Measurements from ENCODE around the gene REPIN1.

REPIN1 gene

GRCh38 chr7:150368096-150368883 is at the start of gene REPIN1:
Gene REPIN1, plus strand, starts transcription at chr7:150368822. Its CDS starts 890 bp downstream, at chr7:150369712.
- H3K36me3 ChIP-seq (ENCODE audit: control insufficient read depth in 1 of 2, insufficient read depth in 2 of 2, low read length in 2 of 2), result peaks cover 12 to 27% of the 10 kb centered on the region in 2 donors
- H3K27me3 ChIP-seq (ENCODE audit: low read depth, low read length), result no peaks in the 10 kb centered on the region
- H3K4me3 ChIP-seq (ENCODE audit: low read depth in 1 of 2, low read length in 2 of 2), result peak within 1 kb of the TSS; percentile 88 to 94
- H3K4me1 ChIP-seq (ENCODE audit: control insufficient read depth in 1 of 2, insufficient read depth in 2 of 2, low read length in 2 of 2), result peaks cover 12 to 40% of the 10 kb centered on the region in 2 donors
- H3K27ac ChIP-seq (ENCODE audit: low read length), result peak within 1 kb of the TSS; percentile 94
- no peaks in the 10 kb centered on the region for H3K9me3 ChIP-seq (ENCODE audit: control insufficient read depth in 1 of 2, low read length in 2 of 2)

- H3K9me3 ChIP-seq (ENCODE audit: control insufficient read depth in 1 of 2, low read length in 2 of 2), result no peaks in the 10 kb centered on the region
- H3K27me3 ChIP-seq (ENCODE audit: low read depth, low read length), result no peaks in the 10 kb centered on the region
- H3K36me3 ChIP-seq (ENCODE audit: control insufficient read depth in 1 of 2, insufficient read depth in 2 of 2, low read length in 2 of 2), result peaks cover 0 to 6% of the 10 kb centered on the region in 2 donors
- H3K4me3 ChIP-seq (ENCODE audit: low read depth in 1 of 2, low read length in 2 of 2), result no peak overlapping the region
- H3K27ac ChIP-seq (ENCODE audit: low read length), result no peak overlapping the region
- peaks cover 0 to 11% of the 10 kb centered on the region in 2 donors for H3K4me1 ChIP-seq (ENCODE audit: control insufficient read depth in 1 of 2, insufficient read depth in 2 of 2, low read length in 2 of 2)
Measured at GRCh38 chr7:150321788-150322113, 46.9 kb upstream of the REPIN1 start.

- Histone ChIP-seq H3K9me3 (ENCODE audit: control insufficient read depth in 1 of 2, low read length in 2 of 2) (no peaks in the 10 kb centered on the region), H3K27me3 (ENCODE audit: low read depth, low read length) (no peaks in the 10 kb centered on the region), H3K4me1 (ENCODE audit: control insufficient read depth in 1 of 2, insufficient read depth in 2 of 2, low read length in 2 of 2) (peaks cover 0 to 11% of the 10 kb centered on the region in 2 donors), H3K4me3 (ENCODE audit: low read depth in 1 of 2, low read length in 2 of 2) (peak overlapping the region; percentile 76 to 79), H3K36me3 (ENCODE audit: control insufficient read depth in 1 of 2, insufficient read depth in 2 of 2, low read length in 2 of 2) (peaks cover 0 to 6% of the 10 kb centered on the region in 2 donors), H3K27ac (ENCODE audit: low read length) (peak overlapping the region; percentile 35)
Measured at GRCh38 chr7:150322114-150322832, 46.3 kb upstream of the REPIN1 start.

- H3K4me3 ChIP-seq (ENCODE audit: low read depth in 1 of 2, low read length in 2 of 2), result peak within 1 kb of the TSS; percentile 76 to 79
Measured at GRCh38 chr7:150322833-150323681, 45.6 kb upstream of the REPIN1 start, which contains the start of the genes ACTR3C and LRRC61. Gene ACTR3C, minus strand, starts transcription at chr7:150323545. Its CDS starts 28,249 bp downstream, at chr7:150295296. Gene LRRC61, plus strand, starts transcription at chr7:150323355. Its CDS starts 13,507 bp downstream, at chr7:150336862.

GRCh38 chr7:150323682-150324372 is 44.8 kb upstream of the REPIN1 start:
- Histone ChIP-seq H3K27me3 (ENCODE audit: low read depth, low read length) (no peaks in the 10 kb centered on the region), H3K9me3 (ENCODE audit: control insufficient read depth in 1 of 2, low read length in 2 of 2) (no peaks in the 10 kb centered on the region), H3K36me3 (ENCODE audit: control insufficient read depth in 1 of 2, insufficient read depth in 2 of 2, low read length in 2 of 2) (peaks cover 5 to 6% of the 10 kb centered on the region in 2 donors), H3K27ac (ENCODE audit: low read length) (peak overlapping the region; percentile 35), H3K4me1 (ENCODE audit: control insufficient read depth in 1 of 2, insufficient read depth in 2 of 2, low read length in 2 of 2) (peaks cover 0 to 11% of the 10 kb centered on the region in 2 donors), H3K4me3 (ENCODE audit: low read depth in 1 of 2, low read length in 2 of 2) (peak overlapping the region; percentile 76 to 79)

More at GRCh38 chr7:150322833-150323681, 45.6 kb upstream of the REPIN1 start, which contains the start of the genes ACTR3C and LRRC61:
- H3K36me3 ChIP-seq (ENCODE audit: control insufficient read depth in 1 of 2, insufficient read depth in 2 of 2, low read length in 2 of 2), result peaks cover 0 to 6% of the 10 kb centered on the region in 2 donors
- H3K4me1 ChIP-seq (ENCODE audit: control insufficient read depth in 1 of 2, insufficient read depth in 2 of 2, low read length in 2 of 2), result peaks cover 0 to 11% of the 10 kb centered on the region in 2 donors
- no peaks in the 10 kb centered on the region for H3K9me3 ChIP-seq (ENCODE audit: control insufficient read depth in 1 of 2, low read length in 2 of 2)
- no peaks in the 10 kb centered on the region for H3K27me3 ChIP-seq (ENCODE audit: low read depth, low read length)
- H3K27ac ChIP-seq (ENCODE audit: low read length), result peak within 1 kb of the TSS; percentile 35

- Histone ChIP-seq H3K4me3 (ENCODE audit: low read depth in 1 of 2, low read length in 2 of 2) (peak overlapping the region; percentile 28 to 79), H3K4me1 (ENCODE audit: control insufficient read depth in 1 of 2, insufficient read depth in 2 of 2, low read length in 2 of 2) (peaks cover 0 to 11% of the 10 kb centered on the region in 2 donors), H3K27ac (ENCODE audit: low read length) (peak overlapping the region; percentile 19), H3K27me3 (ENCODE audit: low read depth, low read length) (no peaks in the 10 kb centered on the region), H3K9me3 (ENCODE audit: control insufficient read depth in 1 of 2, low read length in 2 of 2) (no peaks in the 10 kb centered on the region), H3K36me3 (ENCODE audit: control insufficient read depth in 1 of 2, insufficient read depth in 2 of 2, low read length in 2 of 2) (peaks cover 6 to 12% of the 10 kb centered on the region in 2 donors)
Measured at GRCh38 chr7:150324373-150324961, 44.2 kb upstream of the REPIN1 start.

GRCh38 chr7:150325110-150325611 is 43.5 kb upstream of the REPIN1 start:
- Histone ChIP-seq H3K27me3 (ENCODE audit: low read depth, low read length) (no peaks in the 10 kb centered on the region), H3K36me3 (ENCODE audit: control insufficient read depth in 1 of 2, insufficient read depth in 2 of 2, low read length in 2 of 2) (peaks cover 6 to 17% of the 10 kb centered on the region in 2 donors), H3K9me3 (ENCODE audit: control insufficient read depth in 1 of 2, low read length in 2 of 2) (no peaks in the 10 kb centered on the region), H3K27ac (ENCODE audit: low read length) (peak overlapping the region; percentile 19), H3K4me1 (ENCODE audit: control insufficient read depth in 1 of 2, insufficient read depth in 2 of 2, low read length in 2 of 2) (peaks cover 0 to 11% of the 10 kb centered on the region in 2 donors), H3K4me3 (ENCODE audit: low read depth in 1 of 2, low read length in 2 of 2) (no peak overlapping the region)

GRCh38 chr7:150325901-150326300 is 42.7 kb upstream of the REPIN1 start:
- Histone ChIP-seq H3K27ac (ENCODE audit: low read length) (no peak overlapping the region), H3K9me3 (ENCODE audit: control insufficient read depth in 1 of 2, low read length in 2 of 2) (no peaks in the 10 kb centered on the region), H3K36me3 (ENCODE audit: control insufficient read depth in 1 of 2, insufficient read depth in 2 of 2, low read length in 2 of 2) (peaks cover 6 to 18% of the 10 kb centered on the region in 2 donors), H3K27me3 (ENCODE audit: low read depth, low read length) (no peaks in the 10 kb centered on the region), H3K4me1 (ENCODE audit: control insufficient read depth in 1 of 2, insufficient read depth in 2 of 2, low read length in 2 of 2) (peaks cover 0 to 11% of the 10 kb centered on the region in 2 donors), H3K4me3 (ENCODE audit: low read depth in 1 of 2, low read length in 2 of 2) (no peak overlapping the region)

GRCh38 chr7:150326657-150327268 is 41.9 kb upstream of the REPIN1 start:
- Histone ChIP-seq H3K27ac (ENCODE audit: low read length) (no peak overlapping the region), H3K36me3 (ENCODE audit: control insufficient read depth in 1 of 2, insufficient read depth in 2 of 2, low read length in 2 of 2) (peaks cover 6 to 21% of the 10 kb centered on the region in 2 donors), H3K4me3 (ENCODE audit: low read depth in 1 of 2, low read length in 2 of 2) (no peak overlapping the region), H3K27me3 (ENCODE audit: low read depth, low read length) (no peaks in the 10 kb centered on the region), H3K9me3 (ENCODE audit: control insufficient read depth in 1 of 2, low read length in 2 of 2) (no peaks in the 10 kb centered on the region), H3K4me1 (ENCODE audit: control insufficient read depth in 1 of 2, insufficient read depth in 2 of 2, low read length in 2 of 2) (peaks cover 0 to 11% of the 10 kb centered on the region in 2 donors)
